HG03108 (cell line): ENCODE results near the gene HS2ST1.
"Not testable (repeated sequence)": the region's sequence is repeated elsewhere in the genome, so short reads cannot be mapped to it uniquely, and the experiment has no call there.

Experiments
- ATAC-seq: cut with Tn5 transposase; IDR thresholded peaks from one replicate; pipeline ENCODE4 v1.9.1; 2021; ENCODE audit warnings: moderate library complexity; ENCODE audit not compliant: unreplicated experiment

Gene HS2ST1

DNA sequence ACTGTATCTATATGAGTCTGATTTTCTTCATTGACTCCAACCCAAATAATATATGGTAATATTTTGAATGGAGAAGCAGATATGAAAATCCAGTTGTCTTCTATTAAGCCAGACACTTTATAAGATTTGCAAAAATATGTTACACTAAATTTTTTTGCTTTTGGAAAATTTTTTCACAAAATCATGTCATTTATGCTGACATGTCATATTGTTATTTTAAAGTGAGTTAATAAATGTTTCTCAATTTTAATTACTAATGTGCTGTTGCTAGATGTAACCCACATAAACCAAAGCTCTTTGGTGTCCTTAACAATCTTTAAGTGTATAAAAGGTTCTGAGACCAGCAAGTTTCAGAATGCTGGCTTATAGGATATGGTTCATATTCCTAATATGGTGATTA, 142.5 kb downstream of the HS2ST1 start:
- no peak for ATAC-seq

DNA sequence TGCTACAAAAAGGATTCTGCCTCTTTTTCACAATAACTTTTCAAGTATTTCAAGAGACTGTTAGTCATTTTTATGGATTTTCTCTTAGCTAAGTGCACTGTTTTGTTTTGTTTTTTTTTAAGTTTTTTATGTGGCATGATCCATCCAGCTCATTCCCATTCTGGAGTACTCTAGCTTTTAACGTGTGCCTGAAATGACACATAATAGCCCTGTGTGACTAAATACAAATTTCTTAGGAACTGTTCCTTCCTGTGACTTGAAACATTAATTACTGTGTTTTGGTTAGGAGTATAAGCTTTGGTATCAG, 143.9 kb downstream of the HS2ST1 start:
- no peak for ATAC-seq

DNA sequence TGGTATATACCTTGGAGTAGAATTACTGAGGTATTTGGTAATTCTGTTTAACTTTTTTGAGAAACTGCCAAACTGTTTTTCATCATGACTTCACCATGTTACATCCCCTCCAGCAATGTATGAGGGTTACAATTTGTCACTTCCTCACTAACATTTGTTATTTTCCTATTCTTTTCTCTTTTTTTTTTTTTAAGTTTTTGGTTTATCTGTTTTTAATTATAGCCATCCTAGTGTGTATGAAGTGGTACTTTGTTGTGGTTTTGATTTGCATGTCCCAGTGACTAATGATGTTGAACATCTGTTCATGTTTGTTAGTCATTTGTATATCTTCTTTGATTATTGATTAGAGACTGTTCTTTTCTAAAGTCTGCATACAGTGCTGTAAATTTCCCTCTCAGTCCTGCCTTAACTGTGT, 147.3 kb downstream of the HS2ST1 start:
- peak; percentile 35 for ATAC-seq

DNA sequence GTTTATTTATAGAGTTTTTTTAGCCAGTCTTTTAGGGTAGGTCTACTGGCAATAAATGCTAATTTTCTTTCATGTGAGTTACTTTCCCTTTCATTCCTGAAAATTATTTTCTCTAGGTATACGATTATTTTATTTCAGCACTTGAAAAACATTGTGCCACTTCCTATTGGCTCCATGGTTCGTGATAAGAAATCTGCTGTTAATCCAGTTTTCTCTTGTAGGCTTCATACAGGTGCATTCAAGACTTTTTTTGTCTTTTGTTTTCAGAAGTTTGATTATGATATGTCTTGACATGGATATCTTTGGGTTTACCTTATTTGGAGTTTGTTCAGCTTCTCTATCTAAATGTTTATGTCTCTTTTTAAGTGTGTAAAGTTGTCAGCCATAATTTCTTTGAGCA, 148.3 kb downstream of the HS2ST1 start:
- ATAC-seq, result no peak

DNA sequence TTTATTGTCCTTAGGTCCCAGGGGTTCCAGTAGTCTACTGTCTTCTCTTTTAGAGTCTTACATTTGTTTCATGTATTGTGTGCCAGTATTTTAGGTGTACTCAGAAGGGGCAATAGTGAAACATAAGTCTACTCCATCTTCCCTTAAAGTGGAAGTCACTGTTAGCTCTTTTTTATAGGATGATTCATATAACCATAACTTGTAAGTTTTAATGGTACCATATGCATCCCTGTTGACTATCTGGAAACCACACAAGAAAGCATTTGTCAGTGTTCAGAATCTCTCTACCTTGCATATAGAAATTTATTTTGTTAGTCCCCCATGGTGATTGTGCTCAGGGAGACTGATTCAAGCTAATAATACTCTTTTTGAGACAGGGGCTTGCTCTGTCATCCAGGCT, 149.9 kb downstream of the HS2ST1 start:
- no peak for ATAC-seq

DNA sequence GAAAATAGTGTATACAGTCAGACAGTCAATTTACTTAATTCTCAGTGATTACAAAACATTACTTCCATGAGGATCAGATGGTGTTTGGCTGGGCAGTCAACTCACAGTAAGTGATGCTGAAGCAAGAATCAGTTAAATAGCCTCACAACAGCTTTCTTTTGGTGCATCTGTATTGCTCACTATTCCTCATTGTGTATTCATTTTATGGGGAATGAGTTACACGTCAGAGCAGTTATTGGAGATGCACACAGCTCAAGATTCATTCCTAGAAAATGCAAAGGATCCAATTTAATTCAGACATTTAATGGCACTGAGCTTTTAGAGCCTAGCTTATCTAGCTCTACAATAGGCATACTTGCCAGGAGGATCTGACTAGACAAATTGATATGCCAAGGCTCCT, 150.6 kb downstream of the HS2ST1 start:
- ATAC-seq, result no peak

DNA sequence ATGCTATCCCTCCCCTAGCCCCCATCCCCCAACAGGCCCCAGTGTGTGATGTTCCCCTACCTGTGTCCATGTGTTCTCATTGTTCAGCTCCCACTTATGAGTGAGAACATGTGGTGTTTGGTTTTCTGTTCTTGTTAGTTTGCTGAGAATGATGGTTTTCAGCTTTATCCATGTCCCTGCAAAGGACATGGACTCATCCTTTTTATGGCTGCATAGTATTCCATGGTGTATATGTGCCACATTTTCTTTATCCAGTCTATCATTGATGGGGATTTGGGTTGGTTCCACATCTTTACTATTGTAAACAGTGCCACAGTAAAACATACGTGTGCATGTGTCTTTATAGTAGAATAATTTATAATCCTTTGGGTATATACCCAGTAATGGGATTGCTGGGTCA, 152.3 kb downstream of the HS2ST1 start:
- not testable (repeated sequence) for ATAC-seq

DNA sequence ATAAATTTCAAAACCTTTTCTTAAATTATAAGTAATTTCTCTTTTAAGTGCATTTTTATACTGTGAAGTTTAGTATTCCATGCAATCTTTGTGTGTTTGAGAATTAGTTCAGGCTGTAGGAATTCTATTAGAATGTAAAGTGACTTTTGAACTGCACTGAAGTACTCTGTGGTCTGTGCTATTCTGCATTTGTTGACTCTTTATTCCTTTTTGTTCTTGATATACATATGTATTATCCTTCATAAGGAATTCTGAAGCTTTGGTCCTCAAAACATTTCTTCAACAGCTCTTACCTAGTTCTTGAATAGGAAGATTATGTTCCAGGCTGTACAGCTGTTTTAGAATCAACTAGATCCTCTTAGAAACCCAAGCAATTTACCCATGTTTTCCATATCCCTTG, 158.0 kb downstream of the HS2ST1 start:
- ATAC-seq, result no peak

DNA sequence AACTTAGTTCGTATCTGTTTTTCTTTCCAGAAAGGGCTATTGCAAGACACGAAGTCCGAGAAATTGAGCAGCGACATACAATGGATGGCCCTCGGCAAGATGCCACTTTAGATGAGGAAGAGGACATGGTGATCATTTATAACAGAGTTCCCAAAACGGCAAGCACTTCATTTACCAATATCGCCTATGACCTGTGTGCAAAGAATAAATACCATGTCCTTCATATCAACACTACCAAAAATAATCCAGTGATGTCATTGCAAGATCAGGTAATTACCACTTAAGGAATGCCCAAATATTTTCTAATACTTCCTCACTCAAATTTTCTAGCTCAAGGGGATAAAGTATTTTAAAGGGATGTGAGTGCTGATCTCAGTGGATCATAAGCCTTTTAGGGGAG, 158.5 kb downstream of the HS2ST1 start:
- ATAC-seq, result no peak

DNA sequence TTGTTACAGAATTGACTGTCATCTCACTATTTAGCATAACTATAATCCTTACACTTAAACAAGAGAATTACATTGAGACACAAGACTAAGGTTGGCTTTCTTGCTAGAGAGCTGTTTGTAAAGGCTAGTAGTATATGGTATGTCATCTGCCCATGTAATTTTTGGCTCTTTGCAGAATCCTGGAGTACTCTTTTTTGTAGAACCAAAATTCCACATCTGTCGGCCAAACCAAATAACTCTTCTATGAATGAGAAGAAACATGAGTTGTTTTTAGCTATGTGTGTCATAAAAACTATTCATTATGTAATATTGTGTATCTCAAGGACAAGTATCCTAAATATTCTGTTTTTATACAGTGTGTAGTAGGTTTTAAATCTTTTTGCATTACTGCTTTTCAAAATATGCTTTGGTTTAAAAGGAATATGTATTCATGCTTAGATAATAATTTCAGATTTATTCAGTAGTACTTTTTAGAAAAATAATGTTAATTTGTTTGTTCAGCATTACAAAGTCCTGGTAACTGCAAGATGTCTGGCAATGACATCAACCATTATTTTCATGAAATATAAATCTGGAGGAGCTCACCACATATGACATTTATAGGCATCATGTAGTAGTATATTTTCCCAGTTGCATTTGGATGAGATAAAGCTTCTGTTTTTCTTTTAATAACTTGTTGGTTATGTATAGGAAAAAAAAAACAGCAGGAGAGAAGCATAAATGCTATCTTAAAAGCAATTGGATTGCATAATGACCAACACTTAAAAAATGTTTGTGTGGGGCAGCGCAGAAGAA, 159.8 kb downstream of the HS2ST1 start:
- no peak for ATAC-seq

DNA sequence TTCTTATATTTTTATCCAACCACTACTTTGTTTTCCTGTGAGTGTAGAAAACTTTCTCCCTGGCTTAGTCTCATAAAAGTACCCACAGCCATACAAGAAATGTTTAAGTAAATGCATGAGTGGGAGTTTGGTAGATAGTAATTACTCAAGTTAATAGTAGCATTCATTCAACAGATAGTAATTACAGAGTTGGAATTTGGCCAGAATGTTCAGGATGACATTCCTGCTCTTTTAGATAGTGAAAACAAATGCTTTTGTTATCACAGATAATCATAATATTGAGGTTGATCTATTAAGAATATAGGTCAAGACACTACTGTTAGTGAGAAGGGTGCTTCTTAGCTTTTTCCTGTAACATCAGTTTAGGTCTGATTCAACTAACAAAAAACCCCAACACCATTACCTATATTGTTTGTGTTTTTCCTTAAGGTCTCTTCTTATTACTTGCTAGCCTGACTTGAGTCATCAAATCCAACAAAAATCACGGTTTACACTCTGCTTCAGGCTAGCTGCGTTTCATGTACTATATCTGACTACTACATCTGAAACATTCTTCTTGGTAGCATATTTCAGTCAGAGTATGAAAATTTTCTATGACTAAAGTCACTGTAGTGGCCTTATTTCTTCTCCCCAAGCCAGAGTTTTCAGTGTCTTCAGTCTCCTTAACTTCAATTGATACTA, 163.7 kb downstream of the HS2ST1 start:
- no peak for ATAC-seq

DNA sequence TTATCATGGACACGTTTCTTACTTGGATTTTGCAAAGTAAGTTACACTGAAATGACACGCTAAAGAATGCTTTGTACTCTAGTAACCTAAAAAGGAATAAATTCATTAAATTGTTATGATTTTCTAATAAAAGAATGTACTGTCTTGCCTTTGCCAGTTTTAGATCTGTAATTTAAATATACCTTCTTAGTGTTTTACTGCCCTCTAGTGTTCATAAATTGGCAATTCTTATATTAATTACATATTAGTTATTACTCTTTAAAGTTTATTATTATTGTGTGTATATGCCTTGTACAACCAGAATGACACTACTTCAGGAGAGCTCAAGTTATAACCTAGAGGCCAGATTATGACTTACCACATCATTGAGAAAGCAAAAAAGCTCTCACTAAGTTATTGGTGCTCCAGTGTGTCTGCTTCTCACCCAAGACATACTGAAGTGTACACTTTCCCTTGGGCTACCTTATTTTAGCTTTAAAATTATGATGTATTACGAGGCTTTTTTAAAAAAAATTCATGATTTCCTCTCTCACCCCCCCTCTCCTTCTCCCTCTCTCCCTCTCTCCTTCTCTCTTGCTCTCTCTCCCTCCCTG, 169.9 kb downstream of the HS2ST1 start:
- ATAC-seq, result no peak

DNA sequence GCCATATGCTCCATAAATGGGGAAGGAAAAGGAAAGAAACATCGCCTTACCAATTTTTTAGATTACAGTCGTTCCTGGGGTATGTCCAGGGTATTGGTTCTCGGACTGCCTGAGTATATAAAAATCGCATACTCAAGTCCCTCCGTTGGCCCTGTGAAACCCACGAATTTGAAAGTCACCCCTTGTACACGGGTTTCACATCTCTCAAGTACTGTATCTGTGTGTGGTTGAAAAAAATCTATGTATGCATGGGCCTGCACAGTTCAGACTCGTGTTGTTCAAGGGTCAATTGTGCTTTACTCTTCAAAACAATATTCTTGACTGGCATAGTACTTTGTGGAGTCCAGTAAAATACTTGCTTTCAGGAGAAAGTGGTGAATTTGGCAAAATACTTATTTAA, 171.7 kb downstream of the HS2ST1 start:
- no peak for ATAC-seq

DNA sequence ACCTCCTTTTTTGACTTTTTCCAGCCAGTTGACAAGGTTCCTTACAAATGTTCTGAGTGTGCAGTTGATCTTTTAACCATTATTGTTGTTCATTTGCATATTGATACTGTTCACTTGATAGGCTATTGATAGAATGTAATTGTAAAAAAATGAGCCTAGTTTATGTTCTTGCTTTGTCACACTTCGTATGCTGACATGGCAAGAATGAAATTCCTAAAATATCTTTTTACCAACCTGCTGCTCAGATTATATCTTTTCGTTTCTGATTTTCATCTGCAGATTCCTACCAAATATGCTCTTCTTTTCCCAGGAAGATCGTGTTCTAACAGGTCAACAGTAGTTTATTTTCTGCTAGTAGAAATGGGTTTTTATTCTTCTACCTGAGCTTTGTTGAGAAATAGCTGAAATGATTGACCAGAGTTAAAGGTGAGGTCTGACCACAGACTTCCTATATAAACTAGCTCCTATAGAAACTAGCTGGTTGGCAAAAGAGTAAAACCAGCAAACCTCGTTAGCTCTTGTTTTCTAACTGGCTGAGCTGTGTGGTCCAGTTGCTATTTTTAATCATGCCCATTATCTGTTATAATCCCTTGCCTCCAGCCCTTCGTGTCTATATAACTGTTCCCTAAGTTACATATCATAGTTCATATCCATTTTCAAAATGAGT, 174.8 kb downstream of the HS2ST1 start:
- peak; percentile 54 for ATAC-seq

DNA sequence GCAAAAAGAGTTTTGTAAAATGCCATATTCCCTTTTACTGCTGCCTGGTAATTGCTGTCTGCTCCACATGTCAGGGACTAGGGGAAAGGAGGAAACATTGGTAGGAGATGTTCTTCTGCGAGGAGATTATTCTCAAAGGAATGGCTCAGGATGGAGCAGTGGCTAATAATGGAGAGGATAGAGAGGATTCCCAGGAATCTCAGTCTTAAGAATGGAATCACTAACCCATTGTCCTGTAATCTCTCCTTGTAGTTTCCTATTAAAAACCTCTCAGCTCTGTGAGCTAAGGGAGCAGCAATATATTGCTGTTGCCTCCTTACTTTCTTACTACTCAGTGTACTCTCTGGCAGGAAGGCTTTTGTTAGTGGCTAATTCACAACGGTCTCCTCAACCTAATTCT, 175.4 kb downstream of the HS2ST1 start:
- no peak for ATAC-seq

DNA sequence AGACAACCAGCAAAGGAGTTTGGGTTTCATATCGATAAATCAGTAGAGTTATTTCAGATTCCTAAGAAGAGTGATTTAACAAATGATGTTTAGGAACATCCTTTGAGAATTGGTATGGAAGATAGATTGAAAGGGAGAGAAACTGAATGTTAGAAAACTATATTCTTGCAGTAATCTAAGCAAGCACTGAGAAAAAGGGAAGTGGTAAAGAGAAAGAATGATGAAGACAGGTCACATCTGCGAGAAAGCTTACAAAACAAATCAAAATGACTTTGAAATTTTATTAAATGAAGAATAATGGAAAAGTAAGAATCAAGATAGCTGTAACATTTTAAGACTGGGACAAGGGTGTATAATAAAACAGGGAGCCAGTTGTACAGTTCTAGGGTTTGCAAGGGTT, 177.0 kb downstream of the HS2ST1 start:
- ATAC-seq, result no peak

DNA sequence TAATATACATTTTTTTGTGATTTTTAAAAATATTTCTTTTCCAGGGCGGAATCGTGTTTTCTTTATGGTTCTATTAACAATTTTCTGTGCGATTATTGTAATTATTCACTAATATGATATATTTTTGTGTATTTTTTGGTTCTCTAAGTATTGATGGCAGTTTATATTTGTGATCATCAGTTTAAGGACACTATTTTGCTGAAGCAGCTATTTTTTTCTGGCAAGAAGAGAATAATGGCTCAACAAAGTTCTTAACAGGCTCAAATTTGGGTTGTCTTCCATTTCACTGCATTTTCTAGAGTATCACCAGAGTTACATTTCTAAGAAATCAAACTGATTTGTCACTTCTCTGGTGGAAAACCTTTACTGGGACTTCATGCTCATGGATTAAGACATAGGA, 178.4 kb downstream of the HS2ST1 start:
- ATAC-seq, result no peak

DNA sequence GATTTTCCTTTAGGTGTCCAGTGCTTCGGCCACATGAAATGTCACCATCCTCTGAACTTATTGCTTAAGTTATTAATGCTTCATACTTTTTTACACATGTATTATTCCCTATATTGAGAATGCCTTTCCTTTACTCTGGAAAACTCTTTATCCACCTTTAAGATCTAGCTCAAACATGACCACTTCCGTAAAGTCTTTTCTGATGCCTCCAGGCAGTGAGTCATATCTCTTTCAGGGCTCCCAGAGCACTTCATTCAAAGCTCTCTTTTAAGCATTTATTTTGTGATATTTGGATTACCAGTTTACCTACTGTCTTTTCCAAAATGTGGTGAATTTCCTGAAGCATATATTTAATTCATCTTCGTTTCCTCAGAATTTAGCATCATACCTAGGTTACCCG, 178.9 kb downstream of the HS2ST1 start:
- ATAC-seq, result no peak

DNA sequence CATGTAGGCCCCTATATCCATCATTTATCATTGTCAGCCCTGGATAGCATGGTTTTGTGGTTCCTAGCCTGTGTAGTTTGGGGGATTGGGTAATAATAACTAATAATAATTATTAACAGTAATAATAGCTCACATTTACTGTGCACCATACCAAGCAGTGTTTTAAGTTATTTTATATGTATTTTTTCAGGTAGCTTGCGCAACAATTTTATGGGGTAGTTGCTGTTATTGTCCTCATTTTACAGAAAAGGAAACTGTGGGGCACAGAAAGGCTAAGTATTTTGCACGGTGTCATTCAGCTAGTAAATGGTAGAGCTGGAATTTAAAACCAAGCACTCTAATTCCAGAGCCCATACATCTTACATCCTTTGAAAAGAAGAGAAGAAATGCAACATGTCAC, 179.8 kb downstream of the HS2ST1 start:
- ATAC-seq, result no peak

DNA sequence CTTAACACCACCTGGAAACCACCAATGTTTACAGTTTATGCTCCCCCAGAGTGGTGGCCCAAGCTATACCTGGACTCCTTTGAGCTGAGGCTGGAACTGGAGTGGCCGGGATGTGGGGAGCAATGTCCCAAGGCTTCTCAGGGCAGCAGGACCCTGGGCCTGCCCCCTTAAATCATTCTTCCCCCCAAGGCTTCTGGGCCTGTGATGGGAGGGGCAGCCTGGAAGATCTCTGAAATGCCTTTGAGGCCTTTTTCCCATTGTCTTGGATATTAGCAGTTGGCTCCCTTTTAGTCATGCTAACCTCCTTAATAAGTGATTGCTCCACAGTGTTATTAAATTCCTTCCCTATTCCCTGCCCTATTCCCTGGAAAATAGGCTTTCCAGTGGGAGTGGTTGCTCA, 185.8 kb downstream of the HS2ST1 start:
- no peak for ATAC-seq

DNA sequence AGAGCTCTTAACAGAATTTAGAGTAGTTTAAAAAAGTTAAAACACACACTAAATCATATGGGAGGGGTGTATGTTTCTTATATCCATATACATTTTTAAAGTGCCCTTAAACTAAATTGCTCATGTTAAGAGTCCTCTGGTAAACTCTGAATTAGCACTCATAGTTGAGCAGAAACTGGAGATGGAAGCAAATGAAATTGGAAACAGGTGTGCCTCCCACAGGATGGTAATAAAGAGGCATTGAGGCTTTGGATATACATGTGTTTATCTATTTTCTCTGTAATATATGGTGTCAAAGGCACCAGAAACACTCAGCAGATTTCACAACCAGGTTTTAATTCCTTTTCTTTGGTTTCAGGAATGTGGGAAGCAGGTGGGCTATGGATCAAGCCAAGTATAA, 188.6 kb downstream of the HS2ST1 start:
- no peak for ATAC-seq

DNA sequence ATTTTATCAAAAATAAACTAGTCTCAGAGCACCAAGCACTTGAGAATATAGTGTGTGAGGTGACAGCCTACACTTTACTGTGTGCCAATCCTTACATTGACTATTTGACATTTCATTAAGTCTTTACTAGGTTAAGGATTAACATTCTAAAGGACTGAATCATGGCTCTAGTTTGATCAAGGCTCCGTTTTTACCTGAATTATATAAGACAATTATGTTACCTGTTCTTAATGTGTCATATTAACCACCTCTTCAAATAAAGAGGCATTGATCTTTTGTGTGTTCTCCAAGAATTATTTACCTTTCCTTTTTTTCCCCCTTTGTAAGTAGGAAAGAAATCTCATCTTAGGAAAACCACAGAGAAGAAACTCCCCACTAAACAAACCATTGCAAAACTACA, 189.7 kb downstream of the HS2ST1 start:
- ATAC-seq, result no peak
